ENCODE results near the gene SAMM50. TPM values are rescaled to one million over a fixed set of nuclear protein-coding genes. Genes with fewer than 3 reads are reported as not detected.

The SAMM50 gene
- 10 to 100 TPM; 42.2 to 57.9 TPM for total RNA-seq

DNA sequence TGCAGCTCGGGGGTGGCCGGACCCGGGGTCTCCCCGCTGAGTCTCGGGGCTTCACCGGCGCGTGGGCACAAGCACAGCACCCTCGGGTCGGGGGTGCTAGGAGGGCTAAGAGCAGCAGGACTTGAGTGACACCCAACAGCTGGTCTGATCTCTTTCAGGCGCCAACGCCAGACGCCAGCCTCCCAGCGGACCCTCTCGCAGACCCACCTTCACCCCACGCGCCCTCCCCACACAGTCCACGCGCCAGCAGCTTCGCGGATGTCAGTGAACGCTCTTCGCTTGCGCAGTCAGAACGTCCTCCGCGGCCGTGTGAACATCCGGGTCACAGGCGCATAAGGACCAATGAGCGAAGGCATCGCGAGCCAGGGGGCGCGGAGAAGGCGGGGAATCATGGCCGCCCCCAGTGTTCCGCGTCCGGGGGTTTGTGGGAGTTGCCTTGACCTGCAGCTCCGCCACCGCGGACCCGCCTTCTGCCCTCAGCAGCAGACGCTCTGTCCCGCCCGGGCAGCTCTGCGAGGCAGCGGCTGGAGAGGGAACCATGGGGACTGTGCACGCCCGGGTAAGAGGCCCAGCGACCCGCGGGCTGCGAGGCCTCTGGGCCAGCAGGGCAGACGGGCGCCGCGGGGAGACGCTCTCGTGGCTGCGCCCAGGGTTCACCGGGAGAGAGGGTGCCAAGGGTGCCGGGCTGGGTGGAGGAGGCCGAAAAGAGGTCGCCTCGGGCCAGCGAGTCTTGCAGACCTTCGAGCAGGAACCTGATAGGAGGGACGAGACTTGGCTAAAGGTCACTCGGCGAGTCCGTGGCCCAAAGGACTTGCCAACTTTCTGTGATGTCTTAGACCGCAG is at the start of gene SAMM50:
SAMM50 (plus strand) TSS at position 403 of the 843 bp plus-strand sequence; CDS start at position 539, 136 bp downstream.
- Mint-ChIP-seq H3K27me3 (no peaks in the 10 kb centered on the region), H3K4me1 (peaks cover 33% of the 10 kb centered on the region), H3K36me3 (peaks cover 4% of the 10 kb centered on the region), H3K9me3 (ENCODE audit: low read depth) (no peaks in the 10 kb centered on the region), H3K4me3 (peak within 1 kb of the TSS; percentile 100), H3K27ac (peak within 1 kb of the TSS; percentile 97)
- peak; percentile 96 for DNase-seq
- ATAC-seq, result peak; percentile 98
- CTCF ChIA-PET, result interaction anchor here (0.7 to 2.0 kb wide), 7 partner anchors 9 to 729 kb away, joined by 3 to 23 read pairs (median 5); partner anchors contain the start of gene PNPLA3

GRCh38 chr22:43905681-43906080 is 49.6 kb upstream of the SAMM50 start:
- no peak overlapping the region for H3K27ac Mint-ChIP-seq
- no peaks in the 10 kb centered on the region for H3K9me3 Mint-ChIP-seq (ENCODE audit: low read depth)
- DNase-seq (no peak), ATAC-seq (no peak)
- H3K36me3 Mint-ChIP-seq, result no peaks in the 10 kb centered on the region
- no peaks in the 10 kb centered on the region for H3K4me1 Mint-ChIP-seq
- H3K4me3 Mint-ChIP-seq, result no peak overlapping the region
- peaks cover 2% of the 10 kb centered on the region for H3K27me3 Mint-ChIP-seq
- CTCF ChIA-PET, result interaction anchor here (0.9 to 1.7 kb wide), 2 partner anchors 21 to 23 kb away, joined by 3 to 4 read pairs; no protein-coding TSS in a partner anchor

DNA sequence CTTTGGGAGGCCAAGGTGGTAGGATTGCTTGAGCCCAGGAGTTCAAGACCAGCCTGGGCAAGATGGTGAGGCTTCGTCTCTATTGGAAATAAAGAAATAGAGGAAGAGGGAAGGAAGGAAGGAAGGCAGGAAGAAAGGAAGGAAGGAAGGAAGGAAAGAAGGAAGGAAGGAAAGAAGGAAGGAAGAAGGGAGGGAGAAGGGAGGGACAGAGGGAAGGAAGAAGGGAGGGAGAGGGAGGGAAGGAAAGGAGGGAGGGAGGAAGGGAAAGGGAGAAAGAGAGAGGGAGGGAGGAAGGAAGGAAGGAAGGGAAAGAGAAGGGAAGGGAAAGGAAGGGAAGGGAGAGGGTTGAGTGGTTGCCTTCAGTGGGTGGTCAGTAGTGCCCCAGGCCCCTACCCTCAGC is 45.5 kb upstream of the SAMM50 start:
- Mint-ChIP-seq H3K9me3 (ENCODE audit: low read depth) (no peaks in the 10 kb centered on the region), H3K4me1 (no peaks in the 10 kb centered on the region), H3K27me3 (peaks cover 13% of the 10 kb centered on the region), H3K36me3 (no peaks in the 10 kb centered on the region), H3K4me3 (no peak overlapping the region), H3K27ac (no peak overlapping the region)
- DNase-seq (no peak), ATAC-seq (no peak)
- CTCF ChIA-PET, result no interaction called here

DNA sequence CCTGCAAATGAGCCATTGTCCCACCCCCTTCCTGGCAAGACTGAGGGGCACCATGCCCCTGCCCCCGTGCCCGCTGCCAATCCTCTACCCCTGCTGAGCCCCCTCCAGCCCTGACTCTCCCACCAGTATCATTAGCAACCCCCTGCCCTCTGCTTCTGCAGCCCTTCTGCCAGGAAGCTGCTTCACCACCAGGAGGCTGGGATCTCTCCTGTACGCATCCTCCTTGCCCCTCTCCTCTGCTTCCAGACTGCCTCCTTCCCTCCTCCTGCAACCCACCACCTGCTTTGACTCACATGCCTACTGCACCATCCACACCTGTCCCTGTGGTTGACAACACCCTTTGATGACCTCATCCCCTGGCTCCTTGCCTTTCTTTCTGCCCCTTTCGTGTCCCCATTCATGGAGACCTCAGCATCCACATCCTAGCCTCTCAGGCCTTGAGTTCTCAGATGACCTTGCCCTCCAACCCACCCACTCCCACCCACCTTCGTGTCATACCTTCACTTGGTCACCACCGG is 45.0 kb upstream of the SAMM50 start:
- DNase-seq (no peak), ATAC-seq (no peak)
- Mint-ChIP-seq H3K36me3 (no peaks in the 10 kb centered on the region), H3K27ac (no peak overlapping the region), H3K4me3 (no peak overlapping the region), H3K9me3 (ENCODE audit: low read depth) (no peaks in the 10 kb centered on the region), H3K27me3 (peaks cover 13% of the 10 kb centered on the region), H3K4me1 (no peaks in the 10 kb centered on the region)
- CTCF ChIA-PET, result interaction anchor here (1.3 kb wide), 1 partner anchor 25 kb away, joined by 3 read pairs; no protein-coding TSS in a partner anchor

GRCh38 chr22:43911351-43911750 is 43.9 kb upstream of the SAMM50 start:
- H3K36me3 Mint-ChIP-seq, result no peaks in the 10 kb centered on the region
- H3K27me3 Mint-ChIP-seq, result peaks cover 13% of the 10 kb centered on the region
- no peak for ATAC-seq
- no peaks in the 10 kb centered on the region for H3K9me3 Mint-ChIP-seq (ENCODE audit: low read depth)
- no peak overlapping the region for H3K27ac Mint-ChIP-seq
- no peaks in the 10 kb centered on the region for H3K4me1 Mint-ChIP-seq
- no peak overlapping the region for H3K4me3 Mint-ChIP-seq
- DNase-seq, result no peak
- CTCF ChIA-PET, result interaction anchor here (0.6 to 1.5 kb wide), 3 partner anchors 26 to 404 kb away, joined by 3 to 4 read pairs (median 4); no protein-coding TSS in a partner anchor

DNA sequence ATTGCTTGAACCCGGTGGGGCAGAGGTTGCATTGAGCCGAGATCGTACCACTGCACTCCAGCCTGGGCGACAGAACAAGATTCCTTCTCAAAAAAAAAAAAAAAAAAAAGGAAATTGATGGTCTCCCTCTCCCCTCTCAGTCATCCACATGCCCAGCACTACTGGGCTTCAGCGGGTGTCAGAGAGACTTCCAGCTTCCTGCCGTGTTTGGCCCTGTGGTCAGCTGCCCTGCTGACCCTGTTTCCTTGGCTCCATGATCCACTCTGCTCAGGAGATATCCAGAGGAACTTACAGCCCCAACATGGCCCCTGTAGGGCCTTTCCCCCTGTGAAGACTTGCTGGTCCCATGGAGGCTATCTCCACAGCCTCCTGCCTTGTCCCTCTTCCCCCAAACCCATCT is 37.7 kb upstream of the SAMM50 start:
- Mint-ChIP-seq H3K36me3 (no peaks in the 10 kb centered on the region), H3K4me3 (no peak overlapping the region), H3K4me1 (no peaks in the 10 kb centered on the region), H3K27ac (no peak overlapping the region), H3K9me3 (ENCODE audit: low read depth) (no peaks in the 10 kb centered on the region), H3K27me3 (peaks cover 15% of the 10 kb centered on the region)
- no peak for DNase-seq
- CTCF ChIA-PET, result interaction anchor here (0.7 to 1.1 kb wide), 2 partner anchors 21 to 34 kb away, joined by 3 to 5 read pairs; no protein-coding TSS in a partner anchor
- ATAC-seq, result no peak

- Mint-ChIP-seq H3K9me3 (ENCODE audit: low read depth) (no peaks in the 10 kb centered on the region), H3K27me3 (peaks cover 18% of the 10 kb centered on the region), H3K4me1 (peaks cover 3% of the 10 kb centered on the region), H3K27ac (no peak overlapping the region), H3K36me3 (no peaks in the 10 kb centered on the region), H3K4me3 (no peak overlapping the region)
- DNase-seq (no peak), ATAC-seq (no peak)
- CTCF ChIA-PET, result no interaction called here
Observed at GRCh38 chr22:43919106-43919973, 35.9 kb upstream of the SAMM50 start.

DNA sequence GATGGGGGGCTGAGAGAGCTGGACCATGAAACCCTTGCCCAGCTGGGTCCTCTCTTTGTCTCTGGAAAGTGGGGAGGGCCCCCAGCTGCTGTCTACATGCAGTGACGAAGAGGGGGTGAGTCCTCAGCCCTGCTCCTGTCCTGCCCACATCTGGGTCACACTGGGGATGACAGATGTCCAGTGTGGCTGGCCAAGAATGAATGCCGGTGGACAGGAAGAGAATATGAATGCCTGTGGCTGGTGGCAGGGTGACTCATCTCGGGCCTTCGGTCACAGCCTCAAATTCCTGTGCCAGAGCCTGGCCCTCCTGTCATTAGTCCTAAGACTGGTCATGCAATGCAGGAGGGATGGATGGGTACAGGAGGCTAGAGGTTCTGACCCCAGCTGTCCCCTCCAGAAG is 33.9 kb upstream of the SAMM50 start:
- H3K36me3 Mint-ChIP-seq, result no peaks in the 10 kb centered on the region
- H3K27ac Mint-ChIP-seq, result no peak overlapping the region
- CTCF ChIA-PET, result interaction anchor here (1.4 kb wide), 2 partner anchors 9 to 24 kb away, joined by 3 to 5 read pairs; no protein-coding TSS in a partner anchor
- no peaks in the 10 kb centered on the region for H3K9me3 Mint-ChIP-seq (ENCODE audit: low read depth)
- no peak for DNase-seq
- peaks cover 32% of the 10 kb centered on the region for H3K27me3 Mint-ChIP-seq
- peaks cover 6% of the 10 kb centered on the region for H3K4me1 Mint-ChIP-seq
- no peak overlapping the region for H3K4me3 Mint-ChIP-seq
- no peak for ATAC-seq

- ATAC-seq (no peak), DNase-seq (no peak)
- Mint-ChIP-seq H3K9me3 (ENCODE audit: low read depth) (no peaks in the 10 kb centered on the region), H3K4me3 (no peak overlapping the region), H3K36me3 (no peaks in the 10 kb centered on the region), H3K27ac (no peak overlapping the region), H3K4me1 (peaks cover 6% of the 10 kb centered on the region), H3K27me3 (peaks cover 29% of the 10 kb centered on the region)
- CTCF ChIA-PET, result interaction anchor here (1.4 kb wide), 2 partner anchors 8 to 23 kb away, joined by 3 to 5 read pairs; no protein-coding TSS in a partner anchor
Observed at GRCh38 chr22:43922123-43922522, 33.1 kb upstream of the SAMM50 start.

DNA sequence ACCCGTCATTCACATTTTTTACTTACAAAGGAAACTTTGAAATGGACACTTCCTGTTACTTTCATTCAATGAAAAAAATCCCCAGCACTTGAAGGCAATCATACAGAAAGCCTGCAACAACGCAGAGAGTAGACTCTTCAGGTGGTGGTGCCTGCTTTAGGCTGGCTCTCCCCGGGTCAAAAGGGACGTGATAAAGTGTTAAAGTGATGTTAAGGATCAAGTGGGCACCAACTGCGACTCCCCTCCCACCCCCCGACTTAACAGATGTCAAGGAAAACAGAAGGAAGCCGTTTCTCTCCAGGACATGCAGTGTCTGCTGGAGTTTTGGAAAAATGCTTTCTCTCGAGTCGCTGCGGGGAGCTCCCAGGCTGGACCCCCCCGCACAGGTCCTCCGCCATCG is 32.1 kb upstream of the SAMM50 start:
- H3K27me3 Mint-ChIP-seq, result peaks cover 31% of the 10 kb centered on the region
- CTCF ChIA-PET, result interaction anchor here (0.6 to 1.6 kb wide), 4 partner anchors 19 to 32 kb away, joined by 3 to 6 read pairs (median 4); partner anchors contain the start of gene SAMM50
- H3K27ac Mint-ChIP-seq, result peak overlapping the region; percentile 3
- no peaks in the 10 kb centered on the region for H3K36me3 Mint-ChIP-seq
- H3K4me1 Mint-ChIP-seq, result peaks cover 6% of the 10 kb centered on the region
- H3K9me3 Mint-ChIP-seq (ENCODE audit: low read depth), result no peaks in the 10 kb centered on the region
- peak overlapping the region; percentile 59 for H3K4me3 Mint-ChIP-seq
- DNase-seq (no peak), ATAC-seq (peak; percentile 18)

- peak within 1 kb of the TSS; percentile 59 for H3K4me3 Mint-ChIP-seq
- DNase-seq (peak; percentile 78), ATAC-seq (peak; percentile 90)
- CTCF ChIA-PET, result interaction anchor here (1.0 to 1.6 kb wide), 3 partner anchors 18 to 31 kb away, joined by 3 to 6 read pairs (median 5); partner anchors contain the start of gene SAMM50
- peaks cover 34% of the 10 kb centered on the region for H3K27me3 Mint-ChIP-seq
- no peaks in the 10 kb centered on the region for H3K36me3 Mint-ChIP-seq
- peak within 1 kb of the TSS; percentile 3 for H3K27ac Mint-ChIP-seq
- no peaks in the 10 kb centered on the region for H3K9me3 Mint-ChIP-seq (ENCODE audit: low read depth)
- H3K4me1 Mint-ChIP-seq, result peaks cover 6% of the 10 kb centered on the region
Observed at GRCh38 chr22:43923631-43924464, 31.4 kb upstream of the SAMM50 start, which contains the start of gene PNPLA3. TSS of gene PNPLA3 (plus strand) at chr22:43923805. CDS start at chr22:43923912, 107 bp downstream.

GRCh38 chr22:43924877-43925276 is 30.4 kb upstream of the SAMM50 start:
- H3K36me3 Mint-ChIP-seq, result no peaks in the 10 kb centered on the region
- no peak for ATAC-seq
- CTCF ChIA-PET, result no interaction called here
- peaks cover 32% of the 10 kb centered on the region for H3K27me3 Mint-ChIP-seq
- no peaks in the 10 kb centered on the region for H3K9me3 Mint-ChIP-seq (ENCODE audit: low read depth)
- no peak overlapping the region for H3K27ac Mint-ChIP-seq
- peaks cover 6% of the 10 kb centered on the region for H3K4me1 Mint-ChIP-seq
- no peak for DNase-seq
- no peak overlapping the region for H3K4me3 Mint-ChIP-seq
